Glomerular endothelial cell (primary cell): ENCODE data around the gene VSTM2B. TPM values are rescaled to one million over a fixed set of nuclear protein-coding genes. Genes with fewer than 3 reads are reported as not detected.

Experiments used
- DNase-seq: peaks from one replicate; pipeline ENCODE4 v3.0.0-alpha.2; 2011; ENCODE audit warnings: low read depth, low spot score; ENCODE audit errors: extremely low read depth
- total RNA-seq: library from RNA; depleted of rRNA; stranded (reverse); fragments of >200 nt; gene quantifications from 2 replicates; pipeline ENCODE4 v1.2.3, GENCODE V29; 2015

The VSTM2B gene
- total RNA-seq, 1 donor from 2014 or later, result not detected

- no peak for DNase-seq
Measured at GRCh38 chr19:29563486-29564101, 37.8 kb downstream of the VSTM2B start.

- DNase-seq, result no peak
Measured at GRCh38 chr19:29564574-29565005, 38.8 kb downstream of the VSTM2B start.

DNA sequence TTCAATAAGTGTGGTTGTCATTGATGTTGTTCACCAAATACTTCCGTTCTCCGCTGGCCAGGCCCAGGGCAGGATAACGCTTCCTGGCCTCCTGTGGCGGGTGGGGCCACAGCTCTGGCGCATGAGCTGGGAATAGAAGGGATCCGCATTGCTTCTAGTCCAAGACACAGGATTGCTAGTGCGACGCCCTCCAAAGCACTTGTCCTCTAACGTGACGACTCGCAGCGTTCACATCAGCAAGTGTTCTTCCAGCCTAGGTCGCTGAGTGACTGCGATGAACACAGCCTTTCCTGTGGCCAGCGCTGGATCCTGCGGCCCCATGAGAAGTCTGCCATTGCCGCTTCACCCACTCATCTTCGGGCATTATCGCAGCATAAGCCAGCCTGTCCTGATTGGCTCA is 39.4 kb downstream of the VSTM2B start:
- DNase-seq, result no peak

DNA sequence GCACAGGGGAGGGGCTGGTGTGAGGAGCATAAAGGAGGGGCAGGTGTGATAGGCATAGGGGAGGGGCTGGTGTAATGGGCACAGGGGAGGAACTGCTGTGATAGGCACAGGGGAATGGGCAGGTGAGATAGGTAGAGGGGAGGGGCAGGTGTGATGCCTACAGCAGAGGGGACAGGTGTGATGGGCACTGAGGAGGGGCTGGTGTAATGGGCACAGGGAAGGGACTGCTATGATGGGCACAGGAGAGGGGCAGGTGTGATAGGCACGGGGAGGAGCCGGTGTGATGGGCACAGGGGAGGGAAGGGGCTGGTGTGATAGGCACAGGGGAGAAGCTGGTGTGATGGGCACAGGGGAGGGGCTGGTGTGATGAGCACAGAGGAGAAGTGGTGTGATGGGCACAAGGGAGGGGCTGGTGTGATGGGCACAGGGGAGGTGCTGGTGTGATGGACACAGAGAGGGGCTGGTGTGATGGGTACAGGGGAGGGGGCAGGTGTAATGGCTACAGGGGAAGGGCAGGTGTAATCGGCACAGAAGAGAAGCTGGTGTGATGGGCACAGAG is 40.8 kb downstream of the VSTM2B start:
- no peak for DNase-seq

DNA sequence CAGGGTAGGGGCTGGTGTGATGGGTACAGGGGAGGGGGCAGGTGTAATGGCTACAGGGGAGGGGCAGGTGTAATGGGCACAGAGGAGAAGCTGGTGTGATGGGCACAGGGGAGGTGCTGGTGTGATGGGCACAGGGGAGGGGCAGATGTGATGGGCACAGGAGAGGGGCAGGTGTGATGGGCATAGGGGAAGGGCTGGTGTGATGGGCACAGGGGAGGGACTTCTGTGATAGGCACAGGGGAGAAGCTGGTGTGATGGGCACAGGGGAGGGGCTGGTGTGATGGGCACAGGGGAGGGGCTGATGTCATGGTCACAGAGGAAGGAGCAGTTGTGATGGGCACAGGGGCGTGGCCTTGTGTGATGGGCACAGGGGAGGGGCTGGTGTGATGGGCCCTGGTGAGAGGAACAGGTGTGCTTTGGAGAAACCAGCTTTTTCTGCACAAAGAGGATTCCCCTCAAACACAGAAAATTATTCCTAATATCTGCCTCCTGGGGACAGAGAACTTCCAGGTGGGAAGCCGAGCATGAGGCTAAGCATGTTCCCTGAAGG is 41.6 kb downstream of the VSTM2B start:
- no peak for DNase-seq

DNA sequence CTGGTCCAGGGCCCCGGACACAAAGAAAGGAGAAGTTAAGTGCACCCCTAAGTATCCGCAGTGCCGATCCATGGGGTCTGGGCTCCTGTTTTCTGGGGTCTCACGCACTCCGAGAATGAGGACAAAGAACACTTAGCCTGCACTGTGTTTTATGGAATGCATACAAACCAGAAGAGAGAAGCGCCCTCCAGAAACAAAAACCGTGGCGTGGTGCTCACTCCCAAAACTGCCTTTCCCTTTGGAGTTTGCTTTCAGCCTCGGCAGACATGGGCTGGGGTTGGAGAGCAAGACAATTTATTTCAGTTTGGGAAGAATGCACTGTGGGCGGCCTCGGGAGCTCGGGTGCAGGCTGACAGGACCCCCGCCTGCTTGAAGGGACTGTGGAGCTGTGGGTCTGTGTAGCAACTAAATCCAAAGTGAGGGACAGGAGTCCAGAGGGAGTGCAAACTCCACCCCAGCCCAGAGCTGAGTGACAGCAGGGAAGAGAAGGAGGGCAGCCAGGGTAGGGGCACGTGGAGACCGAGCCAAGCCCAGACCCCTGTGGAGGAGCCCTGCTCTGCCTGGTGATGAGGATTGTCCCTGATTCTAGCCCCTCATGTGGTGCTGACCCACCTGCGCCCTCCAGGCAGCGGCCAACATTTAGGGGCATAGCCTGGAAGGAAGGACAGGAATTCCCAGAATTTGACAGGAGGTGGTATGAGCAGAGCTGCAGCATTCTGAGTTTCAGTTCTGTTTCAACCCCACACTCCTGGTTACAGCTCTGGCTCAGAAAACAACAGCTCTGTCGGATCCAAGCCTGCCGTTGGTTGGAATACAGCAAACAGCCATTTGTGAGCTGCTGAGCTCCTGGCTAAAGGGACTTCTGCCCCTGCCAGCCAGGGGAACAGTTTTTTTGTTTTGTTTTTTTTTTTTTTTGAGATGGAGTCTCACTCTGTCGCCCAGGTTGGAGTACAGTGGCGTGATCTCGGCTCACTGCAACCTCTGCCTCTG is 42.5 kb downstream of the VSTM2B start:
- DNase-seq, result no peak

GRCh38 chr19:29569038-29569911 is 43.5 kb downstream of the VSTM2B start:
- DNase-seq, result no peak

- DNase-seq, result no peak
Measured at GRCh38 chr19:29571181-29571580, 45.4 kb downstream of the VSTM2B start.

DNA sequence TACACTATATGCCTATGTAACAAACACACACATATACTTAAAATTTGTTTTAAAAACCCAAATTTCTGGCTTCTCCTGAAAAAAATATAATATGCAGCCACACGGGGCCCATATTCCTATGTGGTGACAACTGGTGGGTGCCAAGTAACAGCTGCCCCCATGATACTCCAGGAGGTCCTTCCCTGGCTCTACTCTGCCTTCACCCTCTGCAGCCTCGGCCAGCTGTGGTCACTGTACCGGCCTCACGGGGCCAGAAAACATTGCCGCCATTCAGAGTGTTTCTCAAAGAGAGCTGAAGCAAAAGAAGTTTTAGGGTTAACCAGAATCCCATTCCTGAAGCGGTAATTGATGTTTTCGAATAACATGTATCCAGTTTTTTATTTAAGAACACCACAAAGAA is 47.7 kb downstream of the VSTM2B start:
- no peak for DNase-seq

DNA sequence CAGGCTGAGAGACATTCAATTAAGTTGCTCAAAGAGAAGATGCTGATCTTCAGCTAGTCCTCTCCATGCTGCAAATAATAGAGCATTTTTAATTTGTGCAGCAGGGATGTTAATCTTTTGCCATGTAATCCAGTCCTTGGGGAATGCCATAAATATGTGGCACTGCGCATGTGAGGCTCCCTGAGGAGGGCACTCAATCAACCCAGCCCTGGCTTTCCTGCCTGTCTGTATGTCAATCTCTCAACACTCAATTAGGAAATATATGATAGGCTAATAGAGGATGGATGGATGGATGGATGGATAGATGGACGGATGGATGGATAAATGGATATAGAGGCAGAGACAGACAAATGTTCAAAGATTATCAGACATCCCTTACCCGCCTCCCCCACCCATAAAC is 48.7 kb downstream of the VSTM2B start:
- no peak for DNase-seq

- DNase-seq, result no peak
Measured at GRCh38 chr19:29576046-29576606, 50.3 kb downstream of the VSTM2B start.

DNA sequence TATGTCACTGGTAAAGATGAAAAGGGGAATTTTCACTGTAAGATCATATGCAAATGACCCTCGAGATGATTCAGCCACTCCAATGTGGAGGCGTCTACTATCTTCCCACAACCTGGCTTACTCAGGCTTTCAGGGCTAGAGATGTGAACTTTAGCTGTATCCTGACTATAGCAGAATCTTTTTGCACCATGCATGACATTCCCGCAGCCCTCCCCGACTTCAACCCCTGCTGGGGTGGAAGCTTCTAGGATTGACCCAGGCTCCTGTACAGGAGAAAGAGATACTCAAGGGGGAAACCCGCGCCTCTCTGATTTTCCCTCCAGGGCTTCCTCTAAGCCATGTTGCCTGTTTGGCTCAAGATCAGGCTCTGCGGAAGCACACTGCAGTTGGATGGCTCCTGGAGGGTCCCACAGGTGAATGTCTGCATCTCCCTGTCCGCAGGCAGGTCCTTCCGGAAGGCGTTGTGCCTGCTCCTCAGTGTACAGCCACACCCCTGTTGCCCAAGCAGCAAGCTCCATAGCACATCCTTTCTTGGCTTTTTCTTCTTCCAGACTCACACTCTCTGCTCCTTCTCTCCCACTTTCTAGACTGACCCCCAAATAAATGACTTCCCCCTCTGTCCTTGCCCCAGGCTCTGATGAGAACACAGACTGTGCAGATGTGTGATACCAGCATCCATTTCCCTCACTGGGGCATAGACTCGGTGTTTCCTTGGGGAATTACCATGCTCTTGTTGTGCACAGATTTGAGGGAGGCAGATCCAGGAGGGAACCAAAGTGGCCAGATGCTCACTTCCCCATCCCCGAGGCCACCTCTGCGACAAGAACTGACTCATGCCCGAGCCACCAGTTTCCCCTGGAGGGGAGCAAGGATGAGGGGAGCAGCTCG is 51.2 kb downstream of the VSTM2B start:
- no peak for DNase-seq

- DNase-seq, result no peak
Measured at GRCh38 chr19:29577649-29577963, 51.8 kb downstream of the VSTM2B start.

GRCh38 chr19:29578349-29578748 is 52.6 kb downstream of the VSTM2B start:
- no peak for DNase-seq

DNA sequence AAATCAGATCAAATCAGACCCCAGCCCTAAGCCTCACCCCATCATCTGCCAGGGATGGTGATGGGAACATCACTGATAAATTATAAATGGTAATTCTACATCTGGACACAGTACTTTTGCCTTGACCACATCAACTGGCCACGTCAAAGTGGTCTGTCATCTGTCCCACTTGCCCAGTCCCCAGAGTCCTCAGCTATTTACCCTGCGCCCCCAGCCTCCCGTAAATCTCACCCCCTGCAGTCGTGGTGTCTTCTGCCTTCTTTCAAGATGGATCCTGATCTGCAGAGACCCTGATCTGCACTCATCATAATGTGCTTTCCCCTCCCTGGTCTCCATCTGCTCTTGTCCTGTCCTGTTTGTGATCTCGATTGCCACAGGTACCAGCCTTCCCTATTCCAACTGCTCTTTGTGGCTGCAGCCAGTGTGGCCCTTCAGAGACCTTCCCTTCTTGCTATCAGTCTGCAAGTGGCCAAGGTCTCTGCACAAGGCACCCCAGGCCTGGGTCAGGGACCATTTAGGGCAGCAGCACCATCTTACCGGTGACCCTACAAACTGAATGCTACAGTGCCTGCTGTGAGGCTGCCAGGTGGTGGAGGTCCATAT is 53.6 kb downstream of the VSTM2B start:
- DNase-seq, result no peak

- no peak for DNase-seq
Measured at GRCh38 chr19:29581398-29581797, 55.6 kb downstream of the VSTM2B start.

- DNase-seq, result no peak
Measured at GRCh38 chr19:29583196-29583999, 57.6 kb downstream of the VSTM2B start.

- DNase-seq, result no peak
Measured at GRCh38 chr19:29586401-29586800, 60.6 kb downstream of the VSTM2B start.
